ENCODE data around the gene MRPL28.
"Not testable (repeated sequence)": the region's sequence is repeated elsewhere in the genome, so short reads cannot be mapped to it uniquely, and the experiment has no call there.

Gene MRPL28

DNA sequence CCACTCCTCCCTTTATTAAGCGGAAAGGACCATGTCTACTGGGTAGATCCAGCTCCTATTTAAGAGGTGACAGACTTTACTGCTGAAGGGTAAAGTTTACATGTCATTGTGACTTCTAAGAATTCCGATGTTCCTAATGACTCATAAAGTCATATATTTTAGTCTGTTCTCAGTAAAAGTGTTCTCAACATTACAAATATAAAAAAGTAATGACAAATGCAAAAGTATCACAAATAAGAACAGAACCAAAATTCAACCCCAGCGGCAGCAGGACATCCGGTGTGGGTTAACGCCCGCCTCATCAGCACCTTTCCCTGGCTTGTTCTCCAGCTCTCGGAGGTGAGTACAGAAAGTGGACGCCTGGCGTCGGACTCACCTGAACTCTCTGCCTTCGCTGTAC is 24.6 kb downstream of the MRPL28 start:
- FAIRE-seq: no peak
- DNase-seq (ENCODE audit: insufficient read length, low spot score): no peak
- TF ChIP-seq, protein P1, sequence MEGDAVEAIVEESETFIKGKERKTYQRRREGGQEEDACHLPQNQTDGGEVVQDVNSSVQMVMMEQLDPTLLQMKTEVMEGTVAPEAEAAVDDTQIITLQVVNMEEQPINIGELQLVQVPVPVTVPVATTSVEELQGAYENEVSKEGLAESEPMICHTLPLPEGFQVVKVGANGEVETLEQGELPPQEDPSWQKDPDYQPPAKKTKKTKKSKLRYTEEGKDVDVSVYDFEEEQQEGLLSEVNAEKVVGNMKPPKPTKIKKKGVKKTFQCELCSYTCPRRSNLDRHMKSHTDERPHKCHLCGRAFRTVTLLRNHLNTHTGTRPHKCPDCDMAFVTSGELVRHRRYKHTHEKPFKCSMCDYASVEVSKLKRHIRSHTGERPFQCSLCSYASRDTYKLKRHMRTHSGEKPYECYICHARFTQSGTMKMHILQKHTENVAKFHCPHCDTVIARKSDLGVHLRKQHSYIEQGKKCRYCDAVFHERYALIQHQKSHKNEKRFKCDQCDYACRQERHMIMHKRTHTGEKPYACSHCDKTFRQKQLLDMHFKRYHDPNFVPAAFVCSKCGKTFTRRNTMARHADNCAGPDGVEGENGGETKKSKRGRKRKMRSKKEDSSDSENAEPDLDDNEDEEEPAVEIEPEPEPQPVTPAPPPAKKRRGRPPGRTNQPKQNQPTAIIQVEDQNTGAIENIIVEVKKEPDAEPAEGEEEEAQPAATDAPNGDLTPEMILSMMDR (IDR thresholded peaks at IDR 0.05; ENCODE audit: insufficient read depth, missing control alignments): no peak

DNA sequence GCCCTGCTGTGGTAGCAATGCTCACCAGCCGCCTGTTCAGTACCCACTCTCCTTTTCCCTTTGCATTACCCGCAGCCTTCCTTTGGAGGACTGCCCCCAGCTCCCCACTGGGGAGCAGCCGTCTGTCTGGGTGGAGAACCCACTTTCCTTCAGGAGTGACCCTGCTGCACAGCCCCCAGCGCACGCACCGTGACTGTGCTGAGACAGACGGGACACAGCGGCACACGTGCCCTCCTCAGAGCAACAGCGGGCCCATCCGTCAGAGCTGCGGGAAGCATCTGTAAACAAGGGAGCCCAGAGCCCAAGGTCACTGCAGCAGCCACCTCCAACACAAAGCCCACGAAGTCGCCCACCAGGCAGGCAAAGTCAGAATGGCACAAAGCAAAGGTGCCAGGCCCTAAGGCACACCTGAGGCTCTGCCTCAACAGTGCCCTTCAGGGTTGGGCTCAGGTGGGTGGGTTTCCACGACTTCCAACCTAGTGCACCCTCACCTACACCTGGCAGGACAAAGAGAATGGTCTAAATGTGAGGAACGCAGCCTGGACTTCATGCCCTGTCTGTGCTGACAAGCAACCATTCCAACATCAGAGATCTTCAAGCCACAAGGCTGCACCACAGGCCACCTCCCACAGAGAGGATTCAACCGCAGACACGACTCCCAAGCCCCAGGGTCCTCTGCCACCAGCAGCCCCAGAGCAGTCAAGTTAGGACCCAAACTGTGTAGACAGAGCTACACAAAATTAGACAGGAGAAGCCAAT is 27.7 kb downstream of the MRPL28 start:
- no peak for DNase-seq (ENCODE audit: insufficient read length, low spot score)
- FAIRE-seq: no peak
- TF ChIP-seq, protein P1 (IDR thresholded peaks at IDR 0.05; ENCODE audit: insufficient read depth, missing control alignments): no peak

DNA sequence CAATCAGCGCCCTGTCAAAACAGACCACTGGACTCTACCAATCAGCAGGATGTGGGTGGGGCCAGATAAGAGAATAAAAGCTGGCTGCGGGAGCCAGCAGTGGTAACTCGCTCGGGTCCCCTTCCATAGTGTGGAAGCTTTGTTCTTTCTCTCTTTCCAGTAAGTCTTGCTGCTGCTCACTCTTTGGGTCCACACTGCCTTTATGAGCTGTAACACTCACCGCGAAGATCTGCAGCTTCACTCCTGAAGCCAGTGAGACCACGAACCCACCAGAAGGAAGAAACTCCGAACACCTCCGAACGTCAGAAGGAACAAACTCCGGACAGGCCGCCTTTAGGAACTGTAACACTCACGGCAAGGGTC is 28.4 kb downstream of the MRPL28 start:
- FAIRE-seq; DNase-seq (ENCODE audit: insufficient read length, low spot score): not testable (repeated sequence)

DNA sequence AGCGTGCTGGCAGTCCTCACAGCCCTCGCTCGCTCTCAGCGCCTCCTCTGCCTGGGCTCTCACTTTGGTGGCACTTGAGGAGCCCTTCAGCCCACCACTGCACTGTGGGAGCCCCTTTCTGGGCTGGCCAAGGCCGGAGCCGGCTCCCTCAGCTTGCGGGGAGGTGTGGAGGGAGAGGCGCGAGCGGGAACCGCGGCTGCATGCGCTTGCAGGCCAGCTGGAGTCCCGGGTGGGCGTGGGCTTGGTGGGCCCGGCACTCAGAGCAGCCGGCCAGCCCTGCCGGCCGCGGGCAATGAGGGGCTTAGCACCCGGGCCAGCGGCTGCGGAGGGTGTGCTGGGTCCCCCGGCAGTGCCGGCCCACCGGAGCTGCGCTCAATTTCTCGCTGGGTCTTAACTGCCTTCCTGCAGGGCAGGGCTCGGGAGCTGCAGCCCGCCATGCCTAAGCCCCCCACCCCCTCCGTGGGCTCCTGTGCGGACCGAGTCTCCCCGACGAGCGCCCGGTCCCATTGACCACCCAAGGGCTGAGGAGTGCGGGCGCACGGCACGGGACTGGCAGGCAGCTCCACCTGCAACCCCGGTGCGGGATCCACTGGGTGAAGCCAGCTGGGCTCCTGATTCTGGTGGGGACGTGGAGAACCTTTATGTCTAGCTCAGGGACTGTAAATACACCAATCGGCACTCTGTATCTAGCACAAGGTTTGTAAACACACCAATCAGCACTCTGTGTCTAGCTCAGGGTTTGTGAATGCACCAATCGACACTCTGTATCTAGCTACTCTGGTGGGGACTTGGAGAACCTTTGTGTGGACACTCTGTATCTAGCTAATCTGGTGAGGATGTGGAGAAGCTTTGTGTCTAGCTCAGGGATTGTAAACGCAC is 29.0 kb downstream of the MRPL28 start:
- not testable (repeated sequence) for DNase-seq (ENCODE audit: insufficient read length, low spot score); FAIRE-seq

DNA sequence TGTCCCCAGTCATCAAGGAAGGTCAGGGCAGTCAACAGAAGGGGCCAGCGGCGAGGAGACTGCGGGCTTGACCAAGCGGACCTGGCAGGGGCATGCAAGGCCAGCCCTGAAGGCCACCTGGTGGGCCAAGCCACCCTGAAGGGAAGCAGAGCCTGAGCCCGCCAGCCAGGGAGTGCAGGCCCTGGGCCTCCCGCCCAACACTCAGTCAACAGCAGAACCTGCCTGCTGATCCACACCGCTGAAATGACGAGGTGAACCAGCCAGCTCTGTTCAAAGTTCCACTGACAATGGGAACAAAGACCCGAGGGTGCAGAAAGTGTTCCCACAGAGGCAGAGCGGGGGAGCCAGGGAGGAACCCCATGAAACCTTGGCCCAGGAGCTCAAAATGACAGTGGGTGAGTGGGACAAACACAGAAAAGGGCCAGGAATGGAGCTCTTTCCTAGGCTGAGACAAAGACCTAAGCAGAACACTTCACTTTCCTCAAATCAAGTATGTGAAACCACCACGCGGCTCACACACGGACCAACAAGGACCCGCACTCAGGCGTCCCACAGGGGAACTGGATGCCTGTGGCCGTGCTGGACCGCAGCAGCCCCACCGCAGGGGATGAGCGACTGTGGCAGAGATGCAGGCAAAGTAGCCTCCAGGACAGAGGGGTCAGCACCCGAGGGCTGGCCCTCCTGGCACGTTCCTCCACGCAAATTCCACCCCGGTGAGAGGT is 29.8 kb downstream of the MRPL28 start:
- no peak for DNase-seq (ENCODE audit: insufficient read length, low spot score)
- TF ChIP-seq, protein P1 (IDR thresholded peaks at IDR 0.05; ENCODE audit: insufficient read depth, missing control alignments): no peak
- no peak for FAIRE-seq

DNA sequence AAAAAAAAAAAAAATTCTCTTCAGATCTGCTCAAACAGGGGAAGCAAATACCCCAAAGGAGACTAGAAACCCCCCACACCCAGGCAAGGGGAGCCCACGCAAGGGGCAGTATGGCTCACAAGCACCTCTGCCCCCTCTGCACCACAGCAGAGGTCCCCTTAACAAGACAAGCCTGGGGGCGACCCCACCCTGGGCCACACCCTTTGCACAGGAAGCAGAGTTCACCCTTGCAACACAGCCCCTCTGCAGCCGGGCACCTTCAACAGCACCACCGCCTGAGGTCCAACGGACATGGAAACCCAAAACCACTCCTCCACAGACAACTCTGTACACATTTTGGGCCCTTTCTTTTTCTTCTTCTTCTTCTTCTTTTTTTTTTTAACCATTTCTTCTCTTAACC is 30.7 kb downstream of the MRPL28 start:
- TF ChIP-seq, protein P1 (IDR thresholded peaks at IDR 0.05; ENCODE audit: insufficient read depth, missing control alignments): no peak
- no peak for FAIRE-seq

DNA sequence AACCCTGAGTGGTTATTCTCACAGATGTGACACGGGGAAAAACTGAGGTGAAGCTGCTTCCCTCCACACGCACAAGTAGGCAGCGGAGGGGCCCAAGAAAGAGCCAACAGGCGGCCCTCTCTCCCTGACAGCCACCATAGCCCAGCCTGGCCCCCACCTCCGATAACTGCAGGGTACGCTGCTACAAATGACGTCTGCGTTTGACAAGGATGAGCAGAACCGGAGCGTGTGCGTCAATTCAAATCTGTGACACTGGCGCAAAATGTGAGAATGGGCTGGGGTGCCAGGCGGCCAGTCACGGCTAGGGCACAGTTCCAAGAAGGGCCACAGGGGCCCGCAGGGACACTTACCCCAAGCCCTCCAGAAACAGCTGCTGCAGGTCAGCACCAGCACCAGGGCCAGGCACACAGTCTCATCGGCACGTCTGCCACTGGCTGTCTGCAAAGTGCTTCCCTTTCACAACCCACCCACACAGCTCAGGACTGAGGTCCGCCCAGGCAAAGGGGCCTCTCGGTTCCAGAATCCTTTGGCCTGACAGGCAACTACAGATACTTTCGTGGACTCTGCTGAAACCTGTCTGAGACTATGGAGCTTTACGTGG is 32.3 kb downstream of the MRPL28 start:
- TF ChIP-seq, protein P1 (IDR thresholded peaks at IDR 0.05; ENCODE audit: insufficient read depth, missing control alignments): no peak
- FAIRE-seq: no peak
- no peak for DNase-seq (ENCODE audit: insufficient read length, low spot score)

More for the DNA sequence above, 30.7 kb downstream of the MRPL28 start:
- DNase-seq (ENCODE audit: insufficient read length, low spot score): no peak
